OCI-LY3 (cell line): ENCODE data around the gene GNAZ.

ENCODE experiments used
- H2AFZ ChIP-seq: fragments of 200-600, 300-600 bp; shearing (Covaris generic); 2 replicates; pipeline ENCODE4 v1.6.0; 2014; ENCODE audit warnings: antibody characterized with exemption, low read depth, low read length
- H3K27ac ChIP-seq: fragments of 200-600, 300-600 bp; sonication (generic); 2 replicates; pipeline ENCODE4 v1.5.1; 2014; ENCODE audit warnings: mild to moderate bottlenecking, low read length, moderate library complexity, mixed read lengths
- H3K27me3 ChIP-seq: fragments of 200-600, 300-600 bp; sonication (generic); 2 replicates; pipeline ENCODE4 v1.6.1; 2014; ENCODE audit warnings: low read depth, low read length, mixed read lengths
- H3K36me3 ChIP-seq: fragments of 200-600, 300-600 bp; sonication (generic); replicated peaks from 2 replicates; pipeline ENCODE3; 2014; ENCODE audit warnings: low read depth, low read length, mixed read lengths
- H3K4me1 ChIP-seq: fragments of 300-600, 200-600 bp; sonication (generic); 2 replicates; pipeline ENCODE4 v1.6.1; 2014; ENCODE audit warnings: low read length, mixed read lengths
- H3K4me2 ChIP-seq: fragments of 200-600, 300-600 bp; sonication (generic); 2 replicates; pipeline ENCODE4 v1.6.1; 2014; ENCODE audit warnings: low read length, mixed read lengths
- H3K4me3 ChIP-seq: fragments of 300-600, 200-600 bp; sonication (generic); 2 replicates; pipeline ENCODE4 v1.5.1; 2014; ENCODE audit warnings: antibody characterized with exemption, mild to moderate bottlenecking, low read length, moderate library complexity
- H3K79me2 ChIP-seq: fragments of 300-600, 200-600 bp; shearing (Covaris generic); 2 replicates; pipeline ENCODE4 v1.6.1; 2014; ENCODE audit warnings: mild to moderate bottlenecking, low read length, mixed read lengths
- H3K9ac ChIP-seq: fragments of 300-600, 200-600 bp; shearing (Covaris generic); 2 replicates; pipeline ENCODE4 v1.6.0; 2014; ENCODE audit warnings: mild to moderate bottlenecking, low read length, moderate library complexity
- H3K9me3 ChIP-seq: fragments of 200-600, 300-600 bp; shearing (Covaris generic); 2 replicates; pipeline ENCODE4 v1.6.1; 2014; ENCODE audit warnings: low read length, mixed read lengths; ENCODE audit not compliant: insufficient read depth
- H4K20me1 ChIP-seq: fragments of 200-600, 300-600 bp; sonication (generic); 2 replicates; pipeline ENCODE4 v1.6.1; 2016; ENCODE audit warnings: low read length, mixed read lengths; ENCODE audit not compliant: insufficient read depth
- EZH2phosphoT487 ChIP-seq: fragments of 200-600 bp; shearing (Covaris generic); IDR thresholded peaks from 2 replicates; pipeline ENCODE4 v1.6.1; 2018; ENCODE audit warnings: antibody characterized with exemption, mixed run types, low read depth
- TF ChIP-seq, protein P1 (sequence below): fragments of 200-600, 300-600 bp; sonication (generic); IDR thresholded peaks from 2 replicates; pipeline ENCODE4 v1.5.1; 2014; ENCODE audit warnings: antibody characterized with exemption, low read length, low read depth

The GNAZ gene

DNA sequence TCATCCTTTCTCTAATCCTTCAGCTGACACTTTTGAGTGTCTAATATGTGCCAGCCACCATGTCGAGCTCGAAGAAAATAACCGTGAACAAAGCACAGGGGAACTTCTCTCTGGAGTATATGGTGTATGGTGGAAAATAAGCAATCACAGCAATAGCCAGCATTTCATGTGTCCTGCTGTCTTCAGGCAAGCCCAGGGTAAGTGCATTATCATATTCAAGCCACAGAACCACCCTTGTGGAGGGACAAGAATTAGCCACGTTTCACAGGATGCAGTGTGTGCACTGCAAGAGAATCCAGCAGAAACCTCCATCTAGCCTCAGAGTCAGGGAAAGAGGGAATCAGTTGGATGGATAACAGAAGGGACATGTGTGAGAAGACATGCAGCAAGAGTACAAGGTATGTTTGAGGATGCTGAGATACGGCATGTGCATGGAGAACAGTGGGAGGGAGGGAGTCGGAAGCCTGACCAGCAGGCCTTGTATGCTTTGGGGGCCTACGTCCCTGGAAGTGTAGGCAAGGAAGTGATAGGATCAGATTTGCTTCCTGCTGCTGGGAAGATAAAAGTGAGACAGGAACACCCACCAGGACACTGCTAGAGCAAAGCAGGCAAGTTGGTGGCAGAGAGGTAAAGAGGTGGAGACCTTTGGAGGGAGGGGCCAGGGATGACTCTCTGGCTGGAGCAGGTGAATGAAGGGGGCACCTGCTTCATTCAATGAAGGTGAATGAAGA lies 14.7 kb upstream of the GNAZ start:
- Histone ChIP-seq H4K20me1 (no peaks in the 10 kb centered on the region), H3K36me3 (peaks cover 14% of the 10 kb centered on the region), H3K4me3 (peak overlapping the region; percentile 64; the same call in 1 of the 2 replicates), H3K9ac (peak overlapping the region; percentile 60), H3K27me3 (no peaks in the 10 kb centered on the region), H3K4me1 (peaks cover 74% of the 10 kb centered on the region), H3K27ac (peak overlapping the region; percentile 77), H2AFZ (peak overlapping the region; percentile 26; the same call in 1 of the 2 replicates), H3K4me2 (peak overlapping the region; percentile 91), H3K9me3 (peaks cover 14% of the 10 kb centered on the region), H3K79me2 (no peaks in the 10 kb centered on the region)
- TF ChIP-seq, protein P1, sequence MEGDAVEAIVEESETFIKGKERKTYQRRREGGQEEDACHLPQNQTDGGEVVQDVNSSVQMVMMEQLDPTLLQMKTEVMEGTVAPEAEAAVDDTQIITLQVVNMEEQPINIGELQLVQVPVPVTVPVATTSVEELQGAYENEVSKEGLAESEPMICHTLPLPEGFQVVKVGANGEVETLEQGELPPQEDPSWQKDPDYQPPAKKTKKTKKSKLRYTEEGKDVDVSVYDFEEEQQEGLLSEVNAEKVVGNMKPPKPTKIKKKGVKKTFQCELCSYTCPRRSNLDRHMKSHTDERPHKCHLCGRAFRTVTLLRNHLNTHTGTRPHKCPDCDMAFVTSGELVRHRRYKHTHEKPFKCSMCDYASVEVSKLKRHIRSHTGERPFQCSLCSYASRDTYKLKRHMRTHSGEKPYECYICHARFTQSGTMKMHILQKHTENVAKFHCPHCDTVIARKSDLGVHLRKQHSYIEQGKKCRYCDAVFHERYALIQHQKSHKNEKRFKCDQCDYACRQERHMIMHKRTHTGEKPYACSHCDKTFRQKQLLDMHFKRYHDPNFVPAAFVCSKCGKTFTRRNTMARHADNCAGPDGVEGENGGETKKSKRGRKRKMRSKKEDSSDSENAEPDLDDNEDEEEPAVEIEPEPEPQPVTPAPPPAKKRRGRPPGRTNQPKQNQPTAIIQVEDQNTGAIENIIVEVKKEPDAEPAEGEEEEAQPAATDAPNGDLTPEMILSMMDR = no peak
- no peak for TF ChIP-seq EZH2phosphoT487

GRCh38 chr22:23057331-23057730 lies 13.0 kb upstream of the GNAZ start:
- H4K20me1 ChIP-seq = no peaks in the 10 kb centered on the region
- H3K4me1 ChIP-seq = peaks cover 84% of the 10 kb centered on the region
- TF ChIP-seq, protein P1 = no peak
- no peak for TF ChIP-seq EZH2phosphoT487
- no peak overlapping the region for H3K4me2 ChIP-seq
- no peak overlapping the region for H3K4me3 ChIP-seq
- peaks cover 14% of the 10 kb centered on the region for H3K36me3 ChIP-seq
- H2AFZ ChIP-seq = no peak overlapping the region
- no peaks in the 10 kb centered on the region for H3K79me2 ChIP-seq
- H3K9me3 ChIP-seq = peaks cover 14% of the 10 kb centered on the region
- no peak overlapping the region; the same call in 1 of the 2 replicates for H3K27ac ChIP-seq
- H3K9ac ChIP-seq = no peak overlapping the region
- no peaks in the 10 kb centered on the region for H3K27me3 ChIP-seq

- Histone ChIP-seq H3K9me3 (peaks cover 14% of the 10 kb centered on the region), H3K79me2 (no peaks in the 10 kb centered on the region), H3K4me2 (peak overlapping the region; percentile 60), H3K27me3 (no peaks in the 10 kb centered on the region), H3K4me3 (no peak overlapping the region), H3K9ac (peak overlapping the region; percentile 51; the same call in 1 of the 2 replicates), H2AFZ (peak overlapping the region; percentile 49; the same call in 1 of the 2 replicates), H3K27ac (peak overlapping the region; percentile 44), H4K20me1 (no peaks in the 10 kb centered on the region), H3K4me1 (peaks cover 88% of the 10 kb centered on the region), H3K36me3 (peaks cover 14% of the 10 kb centered on the region)
- TF ChIP-seq, protein P1 = no peak
- no peak for TF ChIP-seq EZH2phosphoT487
Measured at GRCh38 chr22:23058063-23058462, 12.3 kb upstream of the GNAZ start.

DNA sequence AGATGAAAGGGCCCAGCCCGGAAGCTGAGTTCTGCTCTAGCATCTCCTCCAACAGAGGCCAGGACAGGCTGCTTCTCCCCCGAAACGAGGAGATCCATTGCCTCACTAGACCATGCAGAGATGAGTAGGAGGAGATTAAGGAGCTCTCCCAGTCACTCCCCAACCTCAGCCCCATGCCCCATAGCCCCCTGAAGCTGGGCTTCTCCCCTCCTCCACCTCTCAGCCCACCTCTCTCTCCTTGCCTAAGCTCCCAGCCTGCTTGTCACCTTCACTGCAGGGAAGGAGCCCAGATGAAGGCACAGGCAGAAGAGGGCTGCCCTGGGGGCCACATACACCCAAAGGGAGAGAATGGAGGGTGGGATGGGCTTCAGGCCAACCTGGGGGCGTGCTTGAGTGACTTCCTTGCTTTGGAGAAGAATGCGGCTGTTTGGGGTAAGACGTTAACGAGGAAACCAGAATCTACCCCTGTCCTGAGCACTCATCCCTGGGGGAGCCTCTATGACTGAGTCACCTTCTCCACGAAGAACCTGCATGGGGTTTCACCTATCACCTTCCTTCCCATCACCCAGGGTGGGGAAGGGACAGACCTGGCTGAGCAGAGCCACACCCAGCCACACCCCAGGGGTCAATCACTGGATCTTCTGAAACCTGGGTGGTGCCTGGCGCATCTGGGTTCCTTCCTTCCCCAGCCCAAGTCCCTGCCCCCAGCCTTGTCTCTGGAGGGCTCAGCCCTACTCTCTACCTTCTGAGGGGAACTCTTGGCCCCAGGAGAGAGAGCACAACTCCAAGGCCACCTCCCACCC lies 11.6 kb upstream of the GNAZ start:
- H3K27me3 ChIP-seq = no peaks in the 10 kb centered on the region

More for the DNA sequence above, 11.6 kb upstream of the GNAZ start:
- Histone ChIP-seq H3K4me2 (peak overlapping the region; percentile 60), H3K27ac (peak overlapping the region; percentile 44), H3K79me2 (no peaks in the 10 kb centered on the region), H3K4me1 (peaks cover 88% of the 10 kb centered on the region), H4K20me1 (no peaks in the 10 kb centered on the region), H3K4me3 (peak overlapping the region; percentile 13; the same call in 1 of the 2 replicates), H3K9me3 (peaks cover 14% of the 10 kb centered on the region), H3K9ac (peak overlapping the region; percentile 51; the same call in 1 of the 2 replicates), H2AFZ (peak overlapping the region; percentile 49), H3K36me3 (peaks cover 14% of the 10 kb centered on the region)
- no peak for TF ChIP-seq EZH2phosphoT487
- TF ChIP-seq, protein P1 = no peak
